Chondrocyte (in vitro differentiated cells): ENCODE measurements around the gene TMEM205. TPM values are rescaled to one million over a fixed set of nuclear protein-coding genes. Genes with fewer than 3 reads are reported as not detected.

ENCODE experiments used
- DNase-seq: peaks from one replicate; pipeline ENCODE4 v3.0.0; 2021; ENCODE audit warnings: mixed read lengths, low spot score
- H3K27ac Mint-ChIP-seq: one replicate; pipeline ENCODE4 v1.8.0; 2021; ENCODE audit warnings: mild to moderate bottlenecking, moderate library complexity, mixed read lengths; ENCODE audit not compliant: unreplicated experiment
- H3K27me3 Mint-ChIP-seq: 2 replicates; pipeline ENCODE4 v1.8.0; 2021; ENCODE audit warnings: low read depth, mixed read lengths
- H3K36me3 Mint-ChIP-seq: 2 replicates; pipeline ENCODE4 v1.8.0; 2021; ENCODE audit warnings: low read depth, mixed read lengths
- H3K4me1 Mint-ChIP-seq: 2 replicates; pipeline ENCODE4 v1.8.0; 2021; ENCODE audit warnings: low read depth, mild to moderate bottlenecking, mixed read lengths
- H3K4me3 Mint-ChIP-seq: one replicate; pipeline ENCODE4 v1.8.0; 2021; ENCODE audit warnings: mild to moderate bottlenecking, moderate library complexity, mixed read lengths; ENCODE audit not compliant: unreplicated experiment
- H3K9me3 Mint-ChIP-seq: 2 replicates; pipeline ENCODE4 v1.8.0; 2021; ENCODE audit warnings: low read depth, mixed read lengths
- CTCF ChIP-seq: fragments of 200-600 bp; sonication (generic); IDR thresholded peaks from 2 replicates; pipeline ENCODE4 v1.5.0; 2021; ENCODE audit warnings: antibody characterized with exemption, mild to moderate bottlenecking, moderate library complexity
- total RNA-seq: library from RNA; stranded (reverse); gene quantifications from 3 replicates; pipeline ENCODE4 v1.2.1, GENCODE V29; 2021

Gene TMEM205
- total RNA-seq, 1 donor from 2014 or later: 39.2 TPM

- Mint-ChIP-seq H3K9me3 (no peaks in the 10 kb centered on the region), H3K36me3 (peaks cover 10% of the 10 kb centered on the region), H3K27ac (no peak overlapping the region), H3K4me3 (no peak overlapping the region), H3K27me3 (no peaks in the 10 kb centered on the region), H3K4me1 (no peaks in the 10 kb centered on the region)
- no peak for TF ChIP-seq CTCF
- no peak for DNase-seq
Measured at GRCh38 chr19:11332822-11333221, 13.2 kb downstream of the TMEM205 start.

GRCh38 chr19:11331502-11331901, 14.6 kb downstream of the TMEM205 start:
- TF ChIP-seq CTCF: no peak
- Mint-ChIP-seq H3K36me3 (peaks cover 10% of the 10 kb centered on the region), H3K4me3 (no peak overlapping the region), H3K9me3 (no peaks in the 10 kb centered on the region), H3K27me3 (no peaks in the 10 kb centered on the region), H3K27ac (no peak overlapping the region), H3K4me1 (no peaks in the 10 kb centered on the region)
- DNase-seq: no peak

GRCh38 chr19:11330127-11330526, 15.9 kb downstream of the TMEM205 start:
- Mint-ChIP-seq H3K27ac (no peak overlapping the region), H3K4me1 (no peaks in the 10 kb centered on the region), H3K36me3 (peaks cover 3% of the 10 kb centered on the region), H3K27me3 (no peaks in the 10 kb centered on the region), H3K9me3 (no peaks in the 10 kb centered on the region), H3K4me3 (no peak overlapping the region)
- no peak for DNase-seq
- TF ChIP-seq CTCF: no peak

GRCh38 chr19:11325544-11325943, 20.5 kb downstream of the TMEM205 start:
- TF ChIP-seq CTCF: no peak
- Mint-ChIP-seq H3K27ac (no peak overlapping the region), H3K9me3 (no peaks in the 10 kb centered on the region), H3K4me1 (peaks cover 29% of the 10 kb centered on the region), H3K36me3 (peaks cover 2% of the 10 kb centered on the region), H3K27me3 (no peaks in the 10 kb centered on the region), H3K4me3 (no peak overlapping the region)
- no peak for DNase-seq

- no peak for TF ChIP-seq CTCF
- H3K36me3 Mint-ChIP-seq: no peaks in the 10 kb centered on the region
- peaks cover 29% of the 10 kb centered on the region for H3K4me1 Mint-ChIP-seq
- H3K9me3 Mint-ChIP-seq: no peaks in the 10 kb centered on the region
- DNase-seq: no peak
- H3K4me3 Mint-ChIP-seq: no peak overlapping the region
- no peaks in the 10 kb centered on the region for H3K27me3 Mint-ChIP-seq
- no peak overlapping the region for H3K27ac Mint-ChIP-seq
Measured at GRCh38 chr19:11324748-11325389, 21.2 kb downstream of the TMEM205 start.
